Endothelial cell (in vitro differentiated cells): ENCODE data around the gene LPIN1. TPM values are rescaled to one million over a fixed set of nuclear protein-coding genes. Genes with fewer than 3 reads are reported as not detected.

ENCODE experiments used
- DNase-seq: peaks from one replicate; pipeline ENCODE4 v3.0.0; 2021; ENCODE audit warnings: low spot score
- H3K27ac Mint-ChIP-seq: one replicate; pipeline ENCODE4 v1.8.0; 2021; ENCODE audit warnings: mixed read lengths, inconsistent platforms; ENCODE audit not compliant: unreplicated experiment
- H3K27me3 Mint-ChIP-seq: one replicate; pipeline ENCODE4 v1.8.0; 2021; ENCODE audit warnings: mild to moderate bottlenecking, moderate library complexity, mixed read lengths, inconsistent platforms; ENCODE audit not compliant: unreplicated experiment
- H3K36me3 Mint-ChIP-seq: one replicate; pipeline ENCODE4 v1.8.0; 2021; ENCODE audit warnings: mild to moderate bottlenecking, low read depth, mixed read lengths, inconsistent platforms; ENCODE audit not compliant: unreplicated experiment
- H3K4me1 Mint-ChIP-seq: one replicate; pipeline ENCODE4 v1.8.0; 2021; ENCODE audit warnings: mild to moderate bottlenecking, mixed read lengths, inconsistent platforms; ENCODE audit not compliant: unreplicated experiment
- H3K4me3 Mint-ChIP-seq: one replicate; pipeline ENCODE4 v1.8.0; 2021; ENCODE audit warnings: mild to moderate bottlenecking, mixed read lengths, inconsistent platforms; ENCODE audit not compliant: unreplicated experiment
- H3K9me3 Mint-ChIP-seq: one replicate; pipeline ENCODE4 v1.8.0; 2021; ENCODE audit warnings: mixed read lengths, inconsistent platforms; ENCODE audit not compliant: unreplicated experiment
- CTCF ChIP-seq: fragments of 200-600 bp; sonication (generic); IDR thresholded peaks from one replicate; pipeline ENCODE4 v1.5.0; 2021; ENCODE audit warnings: antibody characterized with exemption; ENCODE audit not compliant: unreplicated experiment
- total RNA-seq: library from RNA; stranded (reverse); fragmentation: NEBNext Ultra II Directional; extraction: Animal tissue kit (Norgen Biotek cat#: 25700); gene quantifications from one replicate; pipeline ENCODE4 v1.2.1, GENCODE V29; 2021; ENCODE audit not compliant: unreplicated experiment

LPIN1 gene
- total RNA-seq, 1 donor from 2014 or later = 16.4 TPM

GRCh38 chr2:11748018-11748860 lies 1.8 kb downstream of the LPIN1 start:
- TF ChIP-seq CTCF = no peak
- DNase-seq = no peak
- peaks cover 8% of the 10 kb centered on the region for H3K36me3 Mint-ChIP-seq
- H3K4me1 Mint-ChIP-seq = peaks cover 34% of the 10 kb centered on the region
- peaks cover 6% of the 10 kb centered on the region for H3K27me3 Mint-ChIP-seq
- peak overlapping the region; percentile 88 for H3K4me3 Mint-ChIP-seq
- no peaks in the 10 kb centered on the region for H3K9me3 Mint-ChIP-seq
- no peak overlapping the region for H3K27ac Mint-ChIP-seq

- Mint-ChIP-seq H3K27ac (no peak overlapping the region), H3K4me3 (no peak overlapping the region), H3K36me3 (peaks cover 8% of the 10 kb centered on the region), H3K27me3 (peaks cover 6% of the 10 kb centered on the region), H3K4me1 (peaks cover 36% of the 10 kb centered on the region), H3K9me3 (no peaks in the 10 kb centered on the region)
- no peak for DNase-seq
- TF ChIP-seq CTCF = no peak
These were observed 2.6 kb downstream of the LPIN1 start for GRCh38 chr2:11748861-11749645.

GRCh38 chr2:11749646-11750349 lies 3.4 kb downstream of the LPIN1 start:
- TF ChIP-seq CTCF = no peak
- H3K27ac Mint-ChIP-seq = no peak overlapping the region
- peaks cover 8% of the 10 kb centered on the region for H3K36me3 Mint-ChIP-seq
- no peak for DNase-seq
- peaks cover 6% of the 10 kb centered on the region for H3K27me3 Mint-ChIP-seq
- no peaks in the 10 kb centered on the region for H3K9me3 Mint-ChIP-seq
- H3K4me1 Mint-ChIP-seq = peaks cover 32% of the 10 kb centered on the region
- H3K4me3 Mint-ChIP-seq = no peak overlapping the region

- no peak overlapping the region for H3K4me3 Mint-ChIP-seq
- H3K27ac Mint-ChIP-seq = no peak overlapping the region
- no peak for DNase-seq
- peaks cover 5% of the 10 kb centered on the region for H3K27me3 Mint-ChIP-seq
- H3K9me3 Mint-ChIP-seq = no peaks in the 10 kb centered on the region
- H3K4me1 Mint-ChIP-seq = peaks cover 28% of the 10 kb centered on the region
- no peak for TF ChIP-seq CTCF
- peaks cover 5% of the 10 kb centered on the region for H3K36me3 Mint-ChIP-seq
These were observed 4.0 kb downstream of the LPIN1 start for GRCh38 chr2:11750422-11750821.
